Activated T-cell treated with anti-CD3 and anti-CD28 coated beads, Interleukin-2, amount 50 U/mL, for 72 hours (primary cell): ENCODE measurements around the gene WNT9B. TPM values are rescaled to one million over a fixed set of nuclear protein-coding genes. Genes with fewer than 3 reads are reported as not detected.
A peak's percentile ranks its signal among the peaks of the same experiment; 100 is the strongest.

ENCODE experiments used
- ATAC-seq, 2 donors: fragments of 150-1000 bp; cut with Tn5 transposase; replicated peaks in 1 of 2; 2 replicates each; pipeline ENCODE4 v1.10.0; 2021; ENCODE audit warnings: moderate library complexity in 2 of 2, mild to moderate bottlenecking in 1 of 2
- DNase-seq, 2 donors: peaks; one replicate each; pipeline ENCODE4 v3.0.0; 2021 to 2022; ENCODE audit warnings: mixed read lengths in 1 of 2
- H3K27ac Mint-ChIP-seq: one replicate; pipeline ENCODE4 v1.8.0; 2022; ENCODE audit warnings: mild to moderate bottlenecking, moderate library complexity, mixed read lengths
- H3K27me3 Mint-ChIP-seq: one replicate; pipeline ENCODE4 v1.8.0; 2022; ENCODE audit warnings: low read depth, mixed read lengths
- H3K36me3 Mint-ChIP-seq, 2 donors: one replicate each; pipeline ENCODE4 v1.8.0; 2022; ENCODE audit warnings: mixed read lengths in 2 of 2, mild to moderate bottlenecking in 1 of 2; ENCODE audit not compliant: insufficient read depth in 2 of 2
- H3K4me1 Mint-ChIP-seq: one replicate; pipeline ENCODE4 v1.8.0; 2022; ENCODE audit warnings: low read depth, mixed read lengths
- H3K4me3 Mint-ChIP-seq, 2 donors: one replicate each; pipeline ENCODE4 v1.8.0; 2022; ENCODE audit warnings: mild to moderate bottlenecking in 2 of 2, mixed read lengths in 2 of 2, moderate library complexity in 2 of 2
- H3K9me3 Mint-ChIP-seq, 2 donors: one replicate each; pipeline ENCODE4 v1.8.0; 2022; ENCODE audit warnings: mixed read lengths in 2 of 2
- total RNA-seq, 2 donors: library from RNA; stranded (reverse); gene quantifications; one replicate each; pipeline ENCODE4 v1.2.3, GENCODE V29; 2022

WNT9B gene
- total RNA-seq, 2 donors from 2014 or later = not detected

GRCh38 chr17:46922487-46922803, 71.1 kb downstream of the WNT9B start:
- Mint-ChIP-seq H3K36me3 (peaks cover 0 to 5% of the 10 kb centered on the region in 2 donors), H3K4me1 (peaks cover 39% of the 10 kb centered on the region), H3K9me3 (no peaks in the 10 kb centered on the region), H3K4me3 (peak overlapping the region; percentile 87 to 90), H3K27me3 (no peaks in the 10 kb centered on the region), H3K27ac (peak overlapping the region; percentile 99)
- peak; percentile 2 to 4 for ATAC-seq
- no peak for DNase-seq

- H3K4me1 Mint-ChIP-seq = peaks cover 44% of the 10 kb centered on the region
- peak; percentile 97 for ATAC-seq
Measured at GRCh38 chr17:46922804-46923635, 71.6 kb downstream of the WNT9B start, which contains the start of gene GOSR2. Gene GOSR2 (plus strand): TSS chr17:46923160. CDS start chr17:46923193, 33 bp downstream.

GRCh38 chr17:46925185-46925868, 73.9 kb downstream of the WNT9B start:
- Mint-ChIP-seq H3K4me1 (peaks cover 50% of the 10 kb centered on the region), H3K27me3 (no peaks in the 10 kb centered on the region), H3K9me3 (no peaks in the 10 kb centered on the region), H3K27ac (peak overlapping the region; percentile 61), H3K4me3 (peak overlapping the region; percentile 40 to 87), H3K36me3 (peaks cover 1 to 7% of the 10 kb centered on the region in 2 donors)
- ATAC-seq (no peak), DNase-seq (no peak)

More at GRCh38 chr17:46922804-46923635, 71.6 kb downstream of the WNT9B start, which contains the start of gene GOSR2:
- peak; percentile 94 to 95 for DNase-seq
- Mint-ChIP-seq H3K36me3 (peaks cover 0 to 5% of the 10 kb centered on the region in 2 donors), H3K4me3 (peak within 1 kb of the TSS; percentile 87 to 90), H3K9me3 (no peaks in the 10 kb centered on the region), H3K27ac (peak within 1 kb of the TSS; percentile 99), H3K27me3 (no peaks in the 10 kb centered on the region)

GRCh38 chr17:46928467-46929261, 77.3 kb downstream of the WNT9B start:
- Mint-ChIP-seq H3K4me1 (peaks cover 48% of the 10 kb centered on the region), H3K4me3 (no peak overlapping the region)

GRCh38 chr17:46929413-46929812, 78.0 kb downstream of the WNT9B start:
- Mint-ChIP-seq H3K27ac (no peak overlapping the region), H3K4me1 (peaks cover 40% of the 10 kb centered on the region), H3K36me3 (peaks cover 8 to 24% of the 10 kb centered on the region in 2 donors), H3K9me3 (no peaks in the 10 kb centered on the region), H3K4me3 (no peak overlapping the region), H3K27me3 (no peaks in the 10 kb centered on the region)
- ATAC-seq (no peak), DNase-seq (no peak)

More at GRCh38 chr17:46928467-46929261, 77.3 kb downstream of the WNT9B start:
- ATAC-seq (no peak), DNase-seq (no peak)
- Mint-ChIP-seq H3K27me3 (no peaks in the 10 kb centered on the region), H3K36me3 (peaks cover 5 to 21% of the 10 kb centered on the region in 2 donors), H3K27ac (peak overlapping the region; percentile 5), H3K9me3 (no peaks in the 10 kb centered on the region)

- peaks cover 8 to 24% of the 10 kb centered on the region in 2 donors for H3K36me3 Mint-ChIP-seq
- no peaks in the 10 kb centered on the region for H3K27me3 Mint-ChIP-seq
- no peak overlapping the region for H3K4me3 Mint-ChIP-seq
- no peaks in the 10 kb centered on the region for H3K9me3 Mint-ChIP-seq
- no peak for ATAC-seq
- no peak overlapping the region for H3K27ac Mint-ChIP-seq
- peaks cover 35% of the 10 kb centered on the region for H3K4me1 Mint-ChIP-seq
- DNase-seq = no peak
Measured at GRCh38 chr17:46930051-46930450, 78.7 kb downstream of the WNT9B start.

GRCh38 chr17:46931596-46931995, 80.2 kb downstream of the WNT9B start:
- no peaks in the 10 kb centered on the region for H3K27me3 Mint-ChIP-seq
- H3K27ac Mint-ChIP-seq = no peak overlapping the region
- ATAC-seq (no peak), DNase-seq (no peak)
- peaks cover 20% of the 10 kb centered on the region for H3K4me1 Mint-ChIP-seq
- no peaks in the 10 kb centered on the region for H3K9me3 Mint-ChIP-seq
- H3K36me3 Mint-ChIP-seq = peaks cover 10 to 24% of the 10 kb centered on the region in 2 donors
- no peak overlapping the region for H3K4me3 Mint-ChIP-seq

GRCh38 chr17:46935658-46936266, 84.4 kb downstream of the WNT9B start:
- Mint-ChIP-seq H3K9me3 (no peaks in the 10 kb centered on the region), H3K4me1 (peaks cover 2% of the 10 kb centered on the region), H3K4me3 (no peak overlapping the region), H3K27ac (no peak overlapping the region), H3K27me3 (no peaks in the 10 kb centered on the region), H3K36me3 (peaks cover 9 to 27% of the 10 kb centered on the region in 2 donors)
- no peak for DNase-seq
- ATAC-seq = no peak

Other genes starting within 250 kb of the WNT9B start
- gene WNT3, start 32.9 kb upstream of the WNT9B start, total RNA-seq = under 1 TPM; 0.14 to 0.53 TPM
- gene GOSR2, start 71.6 kb downstream of the WNT9B start, total RNA-seq = 10 to 100 TPM; 41.3 to 45.9 TPM
- gene RPRML, start 127.7 kb downstream of the WNT9B start, total RNA-seq = not detected